DMS53 treated with DMSO at 0.1 percent for 48 hours (cell line): ENCODE data around the gene KAT2B.
"Not testable (repeated sequence)": the region's sequence is repeated elsewhere in the genome, so short reads cannot be mapped to it uniquely, and the experiment has no call there.

Experiments used
- DNase-seq: peaks from one replicate; lab custom pipeline; 2025; ENCODE audit not compliant: unreplicated experiment; lab: John Stamatoyannopoulos, UW

The KAT2B gene

GRCh38 chr3:20041197-20041780 is 1.0 kb downstream of the KAT2B start:
- no peak for DNase-seq

GRCh38 chr3:20042331-20042730 is 2.1 kb downstream of the KAT2B start:
- DNase-seq, result no peak

- DNase-seq, result no peak
Measured at GRCh38 chr3:20043396-20043795, 3.1 kb downstream of the KAT2B start.

GRCh38 chr3:20043825-20044224 is 3.6 kb downstream of the KAT2B start:
- DNase-seq, result no peak

GRCh38 chr3:20045141-20045540 is 4.9 kb downstream of the KAT2B start:
- not testable (repeated sequence) for DNase-seq

GRCh38 chr3:20046556-20046955 is 6.3 kb downstream of the KAT2B start:
- no peak for DNase-seq

GRCh38 chr3:20047341-20047779 is 7.1 kb downstream of the KAT2B start:
- DNase-seq, result no peak

GRCh38 chr3:20047976-20048883 is 8.0 kb downstream of the KAT2B start:
- no peak for DNase-seq

GRCh38 chr3:20051123-20051806 is 11.0 kb downstream of the KAT2B start:
- DNase-seq, result no peak

GRCh38 chr3:20052851-20053250 is 12.6 kb downstream of the KAT2B start:
- no peak for DNase-seq

GRCh38 chr3:20054549-20054987 is 14.3 kb downstream of the KAT2B start:
- no peak for DNase-seq

- DNase-seq, result no peak
Measured at GRCh38 chr3:20055020-20055775, 15.0 kb downstream of the KAT2B start.

- DNase-seq, result no peak
Measured at GRCh38 chr3:20055842-20056241, 15.6 kb downstream of the KAT2B start.

- no peak for DNase-seq
Measured at GRCh38 chr3:20056725-20057611, 16.7 kb downstream of the KAT2B start.

- no peak for DNase-seq
Measured at GRCh38 chr3:20057612-20058180, 17.4 kb downstream of the KAT2B start.

- DNase-seq, result no peak
Measured at GRCh38 chr3:20059929-20060328, 19.7 kb downstream of the KAT2B start.

GRCh38 chr3:20060974-20061685 is 20.9 kb downstream of the KAT2B start:
- DNase-seq, result no peak

- DNase-seq, result no peak
Measured at GRCh38 chr3:20062996-20063395, 22.8 kb downstream of the KAT2B start.

GRCh38 chr3:20064387-20064786 is 24.1 kb downstream of the KAT2B start:
- no peak for DNase-seq
